ENCODE results near the gene CHL1.

DNA sequence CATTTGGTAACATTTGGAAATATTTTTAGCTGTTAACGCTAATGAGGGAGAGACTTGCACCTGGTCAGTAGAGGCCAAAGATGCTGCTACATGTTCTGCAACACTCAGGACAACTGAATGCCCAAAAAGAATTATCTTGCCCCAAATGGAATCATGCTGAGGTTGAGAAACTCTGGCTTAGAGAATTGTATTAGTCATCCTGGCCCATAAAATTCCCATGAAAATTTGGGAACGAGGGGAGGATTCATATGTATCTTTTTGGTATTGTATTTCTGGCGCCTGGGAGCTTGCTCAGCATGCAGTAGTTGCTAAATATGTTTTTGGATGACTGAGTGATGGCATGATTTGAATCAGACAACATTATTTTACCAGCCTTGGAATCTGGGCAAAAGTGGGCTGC lies 59.9 kb downstream of the CHL1 start:
- no peak for TF ChIP-seq EZH2 (IDR thresholded peaks at IDR 0.05; ENCODE audit: insufficient read depth, poor library complexity, severe bottlenecking)
- no peak for TF ChIP-seq EZH2phosphoT487 (IDR thresholded peaks at IDR 0.05; ENCODE audit: insufficient read depth, low read depth)
